ENCODE results near the gene FOXE1.

FOXE1 gene

DNA sequence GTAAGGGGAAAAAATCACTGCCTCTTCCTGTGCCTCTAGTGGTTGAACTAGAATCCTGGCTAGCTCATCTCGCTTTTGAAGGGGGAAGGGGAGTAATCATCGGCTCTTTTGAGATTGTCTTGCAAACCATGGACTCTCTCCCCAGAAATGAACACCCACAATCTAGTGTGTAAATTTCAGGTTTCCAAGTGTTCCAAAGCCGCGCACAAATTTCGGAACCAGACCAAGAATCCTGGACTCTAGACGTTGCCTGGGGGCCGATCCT lies 4.9 kb upstream of the FOXE1 start:
- Histone ChIP-seq H3K27me3 (peaks cover 100% of the 10 kb centered on the region), H3K4me3 (ENCODE audit: low read depth in 1 of 2, low read length in 1 of 2) (peak overlapping the region; percentile 51 to 62), H3K4me1 (ENCODE audit: control insufficient read depth in 1 of 2, insufficient read depth in 1 of 2, low read depth in 1 of 2, low read length in 1 of 2) (peaks cover 14 to 33% of the 10 kb centered on the region in 2 experiments), H3K36me3 (no peaks in the 10 kb centered on the region), H3K27ac (no peak overlapping the region), H3K9me3 (no peaks in the 10 kb centered on the region)
- TF ChIP-seq, protein P1, sequence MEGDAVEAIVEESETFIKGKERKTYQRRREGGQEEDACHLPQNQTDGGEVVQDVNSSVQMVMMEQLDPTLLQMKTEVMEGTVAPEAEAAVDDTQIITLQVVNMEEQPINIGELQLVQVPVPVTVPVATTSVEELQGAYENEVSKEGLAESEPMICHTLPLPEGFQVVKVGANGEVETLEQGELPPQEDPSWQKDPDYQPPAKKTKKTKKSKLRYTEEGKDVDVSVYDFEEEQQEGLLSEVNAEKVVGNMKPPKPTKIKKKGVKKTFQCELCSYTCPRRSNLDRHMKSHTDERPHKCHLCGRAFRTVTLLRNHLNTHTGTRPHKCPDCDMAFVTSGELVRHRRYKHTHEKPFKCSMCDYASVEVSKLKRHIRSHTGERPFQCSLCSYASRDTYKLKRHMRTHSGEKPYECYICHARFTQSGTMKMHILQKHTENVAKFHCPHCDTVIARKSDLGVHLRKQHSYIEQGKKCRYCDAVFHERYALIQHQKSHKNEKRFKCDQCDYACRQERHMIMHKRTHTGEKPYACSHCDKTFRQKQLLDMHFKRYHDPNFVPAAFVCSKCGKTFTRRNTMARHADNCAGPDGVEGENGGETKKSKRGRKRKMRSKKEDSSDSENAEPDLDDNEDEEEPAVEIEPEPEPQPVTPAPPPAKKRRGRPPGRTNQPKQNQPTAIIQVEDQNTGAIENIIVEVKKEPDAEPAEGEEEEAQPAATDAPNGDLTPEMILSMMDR (IDR thresholded peaks at IDR 0.05): no peak

DNA sequence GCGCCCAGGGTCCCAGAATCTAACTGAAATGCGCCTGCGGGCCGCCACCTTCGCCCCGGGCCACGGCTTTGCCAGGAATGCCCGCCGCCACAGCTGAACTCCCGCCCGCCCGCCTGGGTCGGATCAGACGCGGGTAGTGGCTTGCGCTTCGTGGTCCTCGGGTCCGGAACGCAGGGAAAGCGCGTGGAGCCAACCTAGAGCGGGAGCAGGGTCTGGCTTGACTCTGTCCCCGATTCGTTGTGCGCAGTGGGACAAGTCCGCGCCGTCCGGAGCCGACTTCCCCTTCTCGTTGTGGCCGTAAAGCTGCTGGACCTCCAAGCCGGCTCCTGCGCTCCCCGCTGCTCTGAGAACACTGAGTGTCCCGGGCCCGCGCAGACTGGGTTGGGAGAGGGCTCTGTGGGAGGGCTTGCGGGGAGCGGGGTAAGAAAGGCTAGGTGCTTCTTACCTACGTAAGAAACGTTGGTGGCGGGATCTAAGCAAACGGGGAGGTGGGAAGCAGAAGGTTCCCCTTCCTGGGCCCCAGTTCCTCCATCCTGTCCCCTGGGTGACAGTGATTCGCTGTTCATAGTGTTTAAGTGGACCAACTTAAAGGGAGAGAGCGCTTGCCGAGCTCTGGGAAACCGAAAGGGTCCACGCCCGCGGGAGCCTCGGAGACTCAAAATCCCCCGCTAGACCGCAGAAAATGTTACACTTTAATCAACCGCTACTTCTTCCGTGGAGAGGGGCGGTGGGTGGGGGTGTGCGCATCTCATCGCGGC lies 4.4 kb upstream of the FOXE1 start:
- Histone ChIP-seq H3K4me1 (ENCODE audit: control insufficient read depth in 1 of 2, insufficient read depth in 1 of 2, low read depth in 1 of 2, low read length in 1 of 2) (peaks cover 19 to 38% of the 10 kb centered on the region in 2 experiments), H3K27ac (no peak overlapping the region), H3K4me3 (ENCODE audit: low read depth in 1 of 2, low read length in 1 of 2) (peak overlapping the region; percentile 51 to 62), H3K36me3 (no peaks in the 10 kb centered on the region), H3K27me3 (peaks cover 100% of the 10 kb centered on the region), H3K9me3 (no peaks in the 10 kb centered on the region)
- TF ChIP-seq, protein P1 (IDR thresholded peaks at IDR 0.05): no peak

- Histone ChIP-seq H3K4me1 (ENCODE audit: control insufficient read depth in 1 of 2, insufficient read depth in 1 of 2, low read depth in 1 of 2, low read length in 1 of 2) (peaks cover 25 to 49% of the 10 kb centered on the region in 2 experiments), H3K36me3 (no peaks in the 10 kb centered on the region), H3K27me3 (peaks cover 100% of the 10 kb centered on the region), H3K4me3 (ENCODE audit: low read depth in 1 of 2, low read length in 1 of 2) (no peak overlapping the region), H3K27ac (no peak overlapping the region), H3K9me3 (no peaks in the 10 kb centered on the region)
- TF ChIP-seq, protein P1 (IDR thresholded peaks at IDR 0.05): no peak
Observed at GRCh38 chr9:97849980-97850379, 3.0 kb upstream of the FOXE1 start.

- Histone ChIP-seq H3K9me3 (no peaks in the 10 kb centered on the region), H3K27ac (no peak overlapping the region), H3K36me3 (no peaks in the 10 kb centered on the region), H3K4me3 (ENCODE audit: low read depth in 1 of 2, low read length in 1 of 2) (no peak overlapping the region), H3K27me3 (peaks cover 100% of the 10 kb centered on the region), H3K4me1 (ENCODE audit: control insufficient read depth in 1 of 2, insufficient read depth in 1 of 2, low read depth in 1 of 2, low read length in 1 of 2) (peaks cover 26 to 50% of the 10 kb centered on the region in 2 experiments)
- TF ChIP-seq, protein P1 (IDR thresholded peaks at IDR 0.05): no peak
Observed at GRCh38 chr9:97850746-97851445, 2.1 kb upstream of the FOXE1 start.

DNA sequence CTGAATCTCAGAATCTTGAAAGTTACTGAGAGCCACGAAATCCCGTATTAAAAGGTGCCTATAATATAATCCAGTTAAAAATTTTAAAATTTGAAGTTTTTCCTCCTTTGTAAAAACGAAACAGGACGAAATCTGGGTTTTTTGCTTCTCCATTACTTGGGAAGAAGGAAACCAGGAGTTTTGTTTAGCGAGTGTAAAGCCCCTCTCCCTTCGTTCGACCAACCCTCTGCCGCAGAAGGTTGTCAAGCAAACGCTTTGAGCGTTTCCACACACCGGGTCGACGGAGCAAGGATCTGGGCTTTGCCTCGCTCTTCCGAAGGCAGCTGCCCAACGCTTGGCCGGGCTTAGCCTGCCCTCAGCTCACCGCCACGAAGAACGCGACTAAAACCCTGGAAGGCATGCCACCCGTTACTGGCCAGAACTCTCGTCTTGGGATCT lies 1.6 kb upstream of the FOXE1 start:
- Histone ChIP-seq H3K36me3 (no peaks in the 10 kb centered on the region), H3K27ac (no peak overlapping the region), H3K27me3 (peaks cover 100% of the 10 kb centered on the region), H3K4me1 (ENCODE audit: control insufficient read depth in 1 of 2, insufficient read depth in 1 of 2, low read depth in 1 of 2, low read length in 1 of 2) (peaks cover 26 to 50% of the 10 kb centered on the region in 2 experiments), H3K9me3 (no peaks in the 10 kb centered on the region), H3K4me3 (ENCODE audit: low read depth in 1 of 2, low read length in 1 of 2) (no peak overlapping the region)
- TF ChIP-seq, protein P1 (IDR thresholded peaks at IDR 0.05): no peak

Measured in neutrophil (primary cell).